ENCODE results near the gene ACTR3.

DNA sequence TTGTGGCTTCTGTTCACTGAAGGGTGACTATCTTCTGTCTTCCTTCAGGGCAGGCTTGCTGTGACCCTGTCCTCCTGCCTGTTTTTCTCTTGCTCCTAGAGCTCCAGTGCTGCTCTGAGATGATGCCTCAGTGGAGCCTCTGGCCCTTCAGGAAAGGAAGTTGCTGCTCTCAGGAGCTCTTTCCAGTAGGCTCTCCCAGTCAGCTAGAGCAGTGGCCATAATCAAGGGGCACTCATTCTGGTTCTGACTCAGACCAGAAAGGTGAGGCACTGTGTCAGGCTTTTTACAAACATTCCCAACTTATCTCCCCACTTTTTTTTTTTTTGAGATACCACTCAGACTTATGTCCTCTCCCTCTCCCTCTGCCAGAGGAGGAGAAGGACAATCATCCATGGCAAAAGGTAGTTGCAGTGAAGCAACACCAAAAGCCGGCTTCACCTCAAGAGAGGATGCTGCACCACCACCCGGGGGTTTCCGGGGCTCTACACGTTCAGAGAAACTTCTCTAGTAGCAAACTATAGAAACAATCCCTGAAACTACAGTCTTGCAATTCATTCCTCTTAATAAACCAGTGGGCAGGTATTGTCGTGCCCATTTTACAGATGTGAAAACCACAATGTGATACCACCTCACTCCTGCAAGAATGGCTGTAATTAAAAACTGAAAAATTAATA is 115.4 kb downstream of the ACTR3 start:
- TF ChIP-seq CTCF (conservative IDR thresholded peaks at IDR 0.05; ENCODE audit: low read length) = no peak
- TF ChIP-seq EZH2phosphoT487 (IDR thresholded peaks at IDR 0.05; ENCODE audit: borderline replicate concordance) = no peak

Measured in Loucy (cell line).